ENCODE results near the gene GLI3.

Gene GLI3

GRCh38 chr7:42012313-42012712, 224.7 kb downstream of the GLI3 start:
- Mint-ChIP-seq H3K4me3 (no peak overlapping the region), H3K9me3 (peaks cover 25% of the 10 kb centered on the region), H3K27me3 (ENCODE audit: low read depth, poor library complexity) (no peaks in the 10 kb centered on the region), H3K27ac (peak overlapping the region; percentile 66), H3K4me1 (peaks cover 19% of the 10 kb centered on the region), H3K36me3 (ENCODE audit: low read depth) (peaks cover 94% of the 10 kb centered on the region)
- DNase-seq: no peak
- no peak for TF ChIP-seq CTCF (IDR thresholded peaks at IDR 0.05)

GRCh38 chr7:42011846-42012245, 225.2 kb downstream of the GLI3 start:
- Mint-ChIP-seq H3K27ac (no peak overlapping the region), H3K27me3 (ENCODE audit: low read depth, poor library complexity) (no peaks in the 10 kb centered on the region), H3K4me3 (no peak overlapping the region), H3K9me3 (peaks cover 23% of the 10 kb centered on the region), H3K4me1 (peaks cover 16% of the 10 kb centered on the region), H3K36me3 (ENCODE audit: low read depth) (peaks cover 94% of the 10 kb centered on the region)
- no peak for TF ChIP-seq CTCF (IDR thresholded peaks at IDR 0.05)
- DNase-seq: no peak

GRCh38 chr7:42010751-42011150, 226.3 kb downstream of the GLI3 start:
- Mint-ChIP-seq H3K36me3 (ENCODE audit: low read depth) (peaks cover 94% of the 10 kb centered on the region), H3K9me3 (peaks cover 12% of the 10 kb centered on the region), H3K27ac (no peak overlapping the region), H3K27me3 (ENCODE audit: low read depth, poor library complexity) (no peaks in the 10 kb centered on the region), H3K4me3 (no peak overlapping the region), H3K4me1 (peaks cover 12% of the 10 kb centered on the region)
- no peak for DNase-seq
- no peak for TF ChIP-seq CTCF (IDR thresholded peaks at IDR 0.05)

GRCh38 chr7:42006801-42007513, 230.1 kb downstream of the GLI3 start:
- Mint-ChIP-seq H3K27ac (peak overlapping the region; percentile 66), H3K4me1 (no peaks in the 10 kb centered on the region), H3K27me3 (ENCODE audit: low read depth, poor library complexity) (no peaks in the 10 kb centered on the region), H3K9me3 (no peaks in the 10 kb centered on the region), H3K36me3 (ENCODE audit: low read depth) (peaks cover 93% of the 10 kb centered on the region), H3K4me3 (no peak overlapping the region)
- no peak for DNase-seq
- no peak for TF ChIP-seq CTCF (IDR thresholded peaks at IDR 0.05)

GRCh38 chr7:42002654-42003053, 234.4 kb downstream of the GLI3 start:
- Mint-ChIP-seq H3K36me3 (ENCODE audit: low read depth) (peaks cover 92% of the 10 kb centered on the region), H3K4me3 (no peak overlapping the region), H3K9me3 (no peaks in the 10 kb centered on the region), H3K4me1 (peaks cover 26% of the 10 kb centered on the region), H3K27ac (peak overlapping the region; percentile 32), H3K27me3 (ENCODE audit: low read depth, poor library complexity) (no peaks in the 10 kb centered on the region)
- TF ChIP-seq CTCF (IDR thresholded peaks at IDR 0.05): no peak
- no peak for DNase-seq

- Mint-ChIP-seq H3K27ac (peak overlapping the region; percentile 68), H3K27me3 (ENCODE audit: low read depth, poor library complexity) (peaks cover 3% of the 10 kb centered on the region), H3K4me3 (no peak overlapping the region), H3K4me1 (peaks cover 43% of the 10 kb centered on the region), H3K36me3 (ENCODE audit: low read depth) (peaks cover 90% of the 10 kb centered on the region), H3K9me3 (no peaks in the 10 kb centered on the region)
- no peak for TF ChIP-seq CTCF (IDR thresholded peaks at IDR 0.05)
- no peak for DNase-seq
Measured at GRCh38 chr7:41999736-42000283, 237.2 kb downstream of the GLI3 start.
